Tibial artery (tissue), 4 donors: ENCODE measurements around the gene TBC1D1.

ENCODE experiments used
- DNase-seq, 2 donors: peaks; one replicate each; pipeline ENCODE4 v3.0.0-alpha.2; 2019
- H3K27ac ChIP-seq, 2 donors: fragments of 200-600 bp; sonication (generic) in 1 of 2; 1 replicate in 1 of 2; 2 replicates in 1 of 2; pipeline ENCODE4 v1.5.1; 2018 to 2019; ENCODE audit warnings: mild to moderate bottlenecking in 1 of 2
- H3K27me3 ChIP-seq, 2 donors: fragments of 200-600 bp; sonication (generic) in 1 of 2; one replicate each; pipeline versions ENCODE4 v1.5.1 to v1.6.0; 2016 to 2019
- H3K36me3 ChIP-seq, 3 donors: fragments of 200-600 bp; sonication (generic) in 2 of 3; one replicate each; pipeline ENCODE4 v1.5.1; 2016 to 2019; ENCODE audit warnings: mild to moderate bottlenecking in 2 of 3
- H3K4me1 ChIP-seq, 4 donors: fragments of 200-600 bp; sonication (generic) in 2 of 4; 1 replicate in 3 of 4; 2 replicates in 1 of 4; pipeline ENCODE4 v1.5.1; 2016 to 2019
- H3K4me3 ChIP-seq, 2 donors: fragments of 200-600 bp; sonication (generic) in 1 of 2; 1 replicate in 1 of 2; 2 replicates in 1 of 2; pipeline ENCODE4 v1.5.1; 2018 to 2019; ENCODE audit warnings: mild to moderate bottlenecking in 2 of 2
- H3K9me3 ChIP-seq, 3 donors: fragments of 200-600 bp; sonication (generic) in 1 of 3; one replicate each; pipeline ENCODE4 v1.5.1; 2016 to 2019
- CTCF ChIP-seq, 2 experiments: fragments of 200-600 bp in 1 of 2; fragments of 450-650 bp in 1 of 2; IDR thresholded peaks; one replicate each; pipeline ENCODE4 v1.5.1; 2017 to 2019; ENCODE audit warnings: antibody characterized with exemption in 2 of 2, mild to moderate bottlenecking in 1 of 2, moderate library complexity in 1 of 2
- intact Hi-C: fragments of 100-400 bp; cut with DNase I; formaldehyde crosslinking; loops from one replicate; pipeline ENCODE4 v1.15.0; 2023; ENCODE audit warnings: low total_unique reads

TBC1D1 gene

GRCh38 chr4:38138363-38138762 lies 247.5 kb downstream of the TBC1D1 start:
- no peaks in the 10 kb centered on the region for H3K9me3 ChIP-seq
- DNase-seq, result no peak
- peaks cover 67 to 75% (median 67%) of the 10 kb centered on the region in 3 donors for H3K36me3 ChIP-seq
- H3K27ac ChIP-seq, result no peak overlapping the region
- H3K27me3 ChIP-seq, result no peaks in the 10 kb centered on the region
- H3K4me3 ChIP-seq, result no peak overlapping the region
- no peaks in the 10 kb centered on the region for H3K4me1 ChIP-seq
- intact Hi-C loops, result no loop called here
- TF ChIP-seq CTCF (IDR thresholded peaks at IDR 0.05), result no peak

GRCh38 chr4:38139187-38139586 lies 248.3 kb downstream of the TBC1D1 start:
- intact Hi-C loops, result no loop called here
- Histone ChIP-seq H3K4me3 (no peak overlapping the region), H3K27ac (no peak overlapping the region), H3K4me1 (no peaks in the 10 kb centered on the region), H3K36me3 (peaks cover 59 to 67% (median 59%) of the 10 kb centered on the region in 3 donors), H3K27me3 (no peaks in the 10 kb centered on the region), H3K9me3 (no peaks in the 10 kb centered on the region)
- TF ChIP-seq CTCF (IDR thresholded peaks at IDR 0.05), result no peak
- DNase-seq, result no peak

GRCh38 chr4:38140643-38141203 lies 249.8 kb downstream of the TBC1D1 start:
- Histone ChIP-seq H3K36me3 (peaks cover 44 to 51% (median 45%) of the 10 kb centered on the region in 3 donors), H3K27ac (no peak overlapping the region)
- TF ChIP-seq CTCF (IDR thresholded peaks at IDR 0.05), result no peak

GRCh38 chr4:38141808-38142500 lies 251.1 kb downstream of the TBC1D1 start:
- intact Hi-C loops, result no loop called here
- Histone ChIP-seq H3K4me1 (no peaks in the 10 kb centered on the region), H3K9me3 (no peaks in the 10 kb centered on the region), H3K27ac (no peak overlapping the region), H3K36me3 (peaks cover 33 to 41% (median 39%) of the 10 kb centered on the region in 3 donors), H3K27me3 (no peaks in the 10 kb centered on the region), H3K4me3 (no peak overlapping the region)
- TF ChIP-seq CTCF (IDR thresholded peaks at IDR 0.05), result no peak
- no peak for DNase-seq

More at GRCh38 chr4:38140643-38141203, 249.8 kb downstream of the TBC1D1 start:
- DNase-seq, result no peak
- Histone ChIP-seq H3K9me3 (no peaks in the 10 kb centered on the region), H3K4me3 (no peak overlapping the region), H3K4me1 (no peaks in the 10 kb centered on the region), H3K27me3 (no peaks in the 10 kb centered on the region)
- intact Hi-C loops, result no loop called here

- no peak overlapping the region for H3K27ac ChIP-seq
- no peaks in the 10 kb centered on the region for H3K4me1 ChIP-seq
- H3K36me3 ChIP-seq, result peaks cover 15 to 22% (median 18%) of the 10 kb centered on the region in 3 donors
- no peaks in the 10 kb centered on the region for H3K9me3 ChIP-seq
- no peak for TF ChIP-seq CTCF (IDR thresholded peaks at IDR 0.05)
- no peak overlapping the region for H3K4me3 ChIP-seq
- DNase-seq, result no peak
- intact Hi-C loops, result no loop called here
- no peaks in the 10 kb centered on the region for H3K27me3 ChIP-seq
These were observed 253.1 kb downstream of the TBC1D1 start for GRCh38 chr4:38144031-38144430.
